Gastrocnemius medialis (tissue), 4 donors: ENCODE data around the gene NANOG. TPM values are rescaled to one million over a fixed set of nuclear protein-coding genes. Genes with fewer than 3 reads are reported as not detected.
"Not testable (repeated sequence)": the region's sequence is repeated elsewhere in the genome, so short reads cannot be mapped to it uniquely, and the experiment has no call there.

ENCODE experiments used
- ATAC-seq, 2 donors: fragments of 150-250 bp; one replicate each; pipeline ENCODE4 v1.9.1; 2016
- DNase-seq, 2 donors: peaks; one replicate each; pipeline ENCODE4 v3.0.0-alpha.2; 2019
- H3K27ac ChIP-seq, 4 donors: fragments of 200-600 bp; sonication (generic); 1 replicate in 1 of 4; 2 replicates in 3 of 4; pipeline ENCODE4 v1.5.1; 2016 to 2018; ENCODE audit warnings: mild to moderate bottlenecking in 2 of 4, moderate library complexity in 1 of 4
- H3K27me3 ChIP-seq, 3 donors: fragments of 200-600 bp; sonication (generic) in 2 of 3; 1 replicate in 1 of 3; 2 replicates in 2 of 3; pipeline versions ENCODE4 v1.5.1 to v1.6.0; 2016 to 2019; ENCODE audit warnings: mild to moderate bottlenecking in 1 of 3, moderate library complexity in 1 of 3
- H3K36me3 ChIP-seq, 2 donors: fragments of 200-600 bp; sonication (generic) in 1 of 2; one replicate each; pipeline ENCODE4 v1.5.1; 2017 to 2018
- H3K4me1 ChIP-seq, 2 donors: fragments of 200-600 bp; sonication (generic) in 1 of 2; one replicate each; pipeline ENCODE4 v1.5.1; 2016 to 2017; ENCODE audit warnings: mild to moderate bottlenecking in 2 of 2
- H3K4me3 ChIP-seq, 4 donors: fragments of 200-600 bp; sonication (generic) in 3 of 4; 1 replicate in 1 of 4; 2 replicates in 3 of 4; pipeline ENCODE4 v1.5.1; 2016 to 2019; ENCODE audit warnings: mild to moderate bottlenecking in 2 of 4
- H3K9me3 ChIP-seq, 3 donors: fragments of 200-600 bp; sonication (generic) in 2 of 3; 1 replicate in 1 of 3; 2 replicates in 2 of 3; pipeline ENCODE4 v1.5.1; 2016 to 2019
- CTCF ChIP-seq, 5 experiments: fragments of 450-650 bp in 3 of 5; fragments of 200-600 bp in 2 of 5; sonication (generic) in 2 of 5; IDR thresholded peaks in 4 of 5; conservative IDR thresholded peaks in 1 of 5; 1 replicate in 4 of 5; 2 replicates in 1 of 5; pipeline ENCODE4 v1.5.1; 2016 to 2019; ENCODE audit warnings: antibody characterized with exemption in 5 of 5, mild to moderate bottlenecking in 3 of 5, moderate library complexity in 3 of 5
- POLR2A ChIP-seq, 2 donors: fragments of 450-650 bp; IDR thresholded peaks; one replicate each; pipeline ENCODE4 v1.6.1; 2017; ENCODE audit warnings: antibody characterized with exemption in 2 of 2, mild to moderate bottlenecking in 2 of 2, moderate library complexity in 2 of 2
- in situ Hi-C, 4 donors: fragments of 200-750 bp; cut with MboI; loops; one replicate each; pipeline versions ENCODE4 v1.15.0 to v1.8.0; 2017; ENCODE audit warnings: low sequenced_read_pairs in 4 of 4
- intact Hi-C: fragments of 100-400 bp; cut with DNase I; formaldehyde crosslinking; loops from one replicate; pipeline ENCODE4 v1.15.1; 2023; ENCODE audit warnings: low total_unique reads
- total RNA-seq, 4 donors: library from RNA; depleted of rRNA; stranded (reverse); fragments of >200 nt; gene quantifications; one replicate each; pipeline versions ENCODE4 v1.1.0 to v1.2.3, GENCODE V29; 2016

The NANOG gene
- total RNA-seq, 4 donors from 2014 or later: 0.10 TPM; not detected in 3

DNA sequence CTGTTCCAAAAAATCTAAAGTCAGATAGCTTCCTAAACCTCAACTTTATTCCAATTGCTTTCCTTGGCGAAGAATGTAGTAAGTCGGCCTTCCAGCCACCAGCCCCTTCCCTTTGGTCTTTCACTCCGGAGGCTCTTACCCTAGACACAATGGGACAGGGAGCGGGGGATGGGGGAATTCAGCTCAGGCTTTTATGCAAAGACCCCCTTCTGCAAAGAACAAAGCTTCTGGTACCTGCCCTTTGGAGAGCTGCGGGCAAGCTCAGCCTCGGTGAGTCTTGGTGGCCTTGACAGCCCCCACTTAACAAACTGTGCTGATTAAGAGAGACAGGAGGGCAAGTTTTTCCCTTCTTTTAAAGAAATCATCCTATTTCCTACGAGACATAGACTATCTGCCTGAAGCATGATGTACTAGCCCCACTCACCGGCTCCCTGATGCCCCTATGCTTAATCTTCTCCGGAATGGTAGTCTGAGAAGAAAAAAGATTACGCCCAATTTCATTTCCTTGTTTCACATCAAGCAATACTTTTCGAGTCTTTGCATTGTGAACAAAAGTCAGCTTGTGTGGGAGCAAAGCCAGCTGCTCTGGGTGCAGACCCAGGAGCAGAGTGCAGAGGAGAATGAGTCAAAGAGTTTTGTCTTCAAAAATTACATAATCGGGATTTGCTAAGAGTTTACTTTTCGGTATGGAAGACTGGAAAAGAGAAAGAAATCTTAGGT lies 1.5 kb upstream of the NANOG start:
- in situ Hi-C loops (no loop called here), intact Hi-C loops (no loop called here)
- Histone ChIP-seq H3K4me1 (no peaks in the 10 kb centered on the region), H3K36me3 (no peaks in the 10 kb centered on the region), H3K4me3 (no peak overlapping the region), H3K27ac (no peak overlapping the region), H3K9me3 (no peaks in the 10 kb centered on the region), H3K27me3 (peaks cover 0 to 4% (median 0%) of the 10 kb centered on the region in 3 donors)
- no peak for DNase-seq
- TF ChIP-seq CTCF (IDR thresholded peaks at IDR 0.05 in 4 of 5, conservative IDR thresholded peaks at IDR 0.05 in 1 of 5) (no peak), POLR2A (IDR thresholded peaks at IDR 0.05) (no peak)
- ATAC-seq: no peak

DNA sequence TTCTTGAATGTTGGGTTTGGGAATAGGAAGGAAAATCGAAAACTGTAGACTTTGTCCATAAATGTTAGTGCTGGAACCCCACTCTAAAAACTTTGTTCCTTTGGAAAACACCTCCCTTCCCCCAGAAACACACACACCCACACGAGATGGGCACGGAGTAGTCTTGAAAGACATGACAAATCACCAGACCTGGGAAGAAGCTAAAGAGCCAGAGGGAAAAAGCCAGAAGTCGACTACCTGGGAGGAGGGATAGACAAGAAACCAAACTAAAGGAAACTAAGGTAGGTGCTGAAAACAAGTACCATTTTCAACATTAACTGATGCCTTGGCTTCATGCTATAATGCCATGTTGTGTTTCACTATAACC lies 925 bp upstream of the NANOG start:
- intact Hi-C loops (no loop called here), in situ Hi-C loops (no loop called here)
- Histone ChIP-seq H3K4me1 (no peaks in the 10 kb centered on the region), H3K36me3 (no peaks in the 10 kb centered on the region), H3K27me3 (peaks cover 0 to 4% (median 0%) of the 10 kb centered on the region in 3 donors), H3K9me3 (no peaks in the 10 kb centered on the region), H3K4me3 (no peak overlapping the region), H3K27ac (no peak overlapping the region)
- ATAC-seq (no peak), DNase-seq (no peak)
- TF ChIP-seq POLR2A (IDR thresholded peaks at IDR 0.05): no peak
- no peak for TF ChIP-seq CTCF (IDR thresholded peaks at IDR 0.05 in 4 of 5, conservative IDR thresholded peaks at IDR 0.05 in 1 of 5)

GRCh38 chr12:7793211-7793610 lies 4.0 kb downstream of the NANOG start:
- no peaks in the 10 kb centered on the region for H3K36me3 ChIP-seq
- no peaks in the 10 kb centered on the region for H3K9me3 ChIP-seq
- H3K4me1 ChIP-seq: no peaks in the 10 kb centered on the region
- intact Hi-C loops: no loop called here
- DNase-seq (no peak), ATAC-seq (no peak)
- H3K27me3 ChIP-seq: peaks cover 0 to 2% (median 0%) of the 10 kb centered on the region in 3 donors
- TF ChIP-seq CTCF (IDR thresholded peaks at IDR 0.05 in 4 of 5, conservative IDR thresholded peaks at IDR 0.05 in 1 of 5) (no peak), POLR2A (IDR thresholded peaks at IDR 0.05) (no peak)
- in situ Hi-C loops: no loop called here
- no peak overlapping the region for H3K4me3 ChIP-seq
- H3K27ac ChIP-seq: no peak overlapping the region

DNA sequence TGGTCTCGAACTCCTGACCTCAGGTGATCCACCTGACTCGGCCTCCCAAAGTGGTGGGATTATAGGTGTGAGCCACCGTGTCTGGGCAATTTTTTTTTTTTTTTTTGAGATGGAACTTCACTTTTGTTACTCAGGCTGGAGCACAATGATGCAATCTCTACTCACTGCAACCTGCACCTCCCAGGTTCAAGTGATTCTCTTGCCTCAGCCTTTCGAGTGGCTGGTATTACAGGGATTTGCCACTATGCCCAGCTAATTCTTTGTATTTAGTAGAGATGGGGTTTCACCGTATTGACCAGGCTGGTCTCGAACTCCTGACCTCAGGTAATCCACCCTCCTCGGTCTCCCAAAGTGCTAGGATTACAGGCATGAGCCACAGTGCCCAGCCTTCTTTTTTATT lies 8.1 kb downstream of the NANOG start:
- not testable (repeated sequence) for ATAC-seq

DNA sequence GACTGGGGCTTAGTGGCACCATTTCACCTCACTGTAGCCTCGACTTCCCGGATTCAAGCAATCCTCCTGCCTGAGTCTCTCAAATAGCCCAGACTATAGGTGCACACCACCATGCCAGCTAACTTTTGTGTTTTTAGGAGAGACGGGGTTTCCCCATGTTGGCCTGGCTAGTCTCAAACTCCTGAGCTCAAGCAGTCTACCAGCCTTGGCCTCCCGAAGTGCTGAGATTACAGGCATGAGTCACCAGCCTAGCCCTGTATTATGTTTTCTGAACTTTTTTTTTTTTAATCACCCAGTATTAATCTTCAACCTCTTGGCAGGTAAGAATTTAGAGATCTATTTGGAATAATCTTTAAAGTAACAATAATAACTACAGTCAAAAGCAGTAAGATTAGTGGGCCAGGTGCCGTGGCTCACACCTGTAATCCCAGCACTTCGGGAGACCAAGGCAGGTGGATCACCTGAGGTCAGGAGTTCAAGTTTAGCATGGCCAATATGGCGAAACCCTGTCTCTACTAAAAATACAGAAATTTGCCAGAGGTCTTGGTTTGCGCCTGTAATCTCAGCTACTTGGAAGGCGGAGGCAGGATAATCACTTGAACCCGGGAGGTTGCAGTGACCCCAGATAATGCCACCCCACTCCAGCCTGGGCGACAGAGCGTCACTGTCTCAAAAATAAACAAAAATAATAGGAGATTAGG lies 8.6 kb downstream of the NANOG start:
- no peak overlapping the region for H3K27ac ChIP-seq
- DNase-seq (no peak), ATAC-seq (no peak)
- in situ Hi-C loops: no loop called here
- no peaks in the 10 kb centered on the region for H3K27me3 ChIP-seq
- H3K4me3 ChIP-seq: no peak overlapping the region
- intact Hi-C loops: no loop called here
- TF ChIP-seq CTCF (IDR thresholded peaks at IDR 0.05 in 4 of 5, conservative IDR thresholded peaks at IDR 0.05 in 1 of 5) (no peak), POLR2A (IDR thresholded peaks at IDR 0.05) (no peak)
- no peaks in the 10 kb centered on the region for H3K9me3 ChIP-seq
- no peaks in the 10 kb centered on the region for H3K36me3 ChIP-seq
- no peaks in the 10 kb centered on the region for H3K4me1 ChIP-seq

More for the DNA sequence above, 8.1 kb downstream of the NANOG start:
- in situ Hi-C loops, H3K4me1 ChIP-seq, H3K27me3 ChIP-seq, H3K27ac ChIP-seq, DNase-seq, H3K4me3 ChIP-seq, intact Hi-C loops, H3K36me3 ChIP-seq, H3K9me3 ChIP-seq: not testable (repeated sequence)

- H3K27ac ChIP-seq, intact Hi-C loops, H3K4me3 ChIP-seq, DNase-seq, ATAC-seq, H3K4me1 ChIP-seq, H3K9me3 ChIP-seq, in situ Hi-C loops, H3K36me3 ChIP-seq, H3K27me3 ChIP-seq: not testable (repeated sequence)
These were observed 9.6 kb downstream of the NANOG start for GRCh38 chr12:7798750-7799308.
